GM19395 (cell line): ENCODE measurements around the gene DCAF5.
"Not testable (repeated sequence)": the region's sequence is repeated elsewhere in the genome, so short reads cannot be mapped to it uniquely, and the experiment has no call there.

Experiments used
- ATAC-seq: cut with Tn5 transposase; IDR thresholded peaks from one replicate; pipeline ENCODE4 v1.9.1; 2021; ENCODE audit warnings: mild to moderate bottlenecking, moderate library complexity; ENCODE audit not compliant: unreplicated experiment

The DCAF5 gene

DNA sequence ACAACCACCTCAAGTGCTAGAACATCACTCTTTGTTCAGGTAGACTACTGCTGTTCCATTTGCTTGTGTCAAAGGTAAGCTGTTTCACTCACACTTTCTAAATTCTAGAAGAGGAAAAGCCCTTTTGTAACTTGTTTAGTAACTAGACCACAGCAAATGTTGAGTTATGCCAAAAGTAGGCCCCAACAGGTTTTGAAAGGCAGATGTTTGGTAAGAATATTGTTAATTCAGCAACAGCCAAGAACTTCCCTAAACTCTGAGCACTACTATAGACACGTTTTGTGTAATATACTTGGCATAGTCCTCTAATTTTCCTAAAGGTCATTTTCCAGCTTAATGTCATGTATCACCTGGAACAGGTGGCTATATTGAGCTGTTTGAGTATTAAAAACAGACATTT lies 79.0 kb downstream of the DCAF5 start:
- ATAC-seq = no peak

GRCh38 chr14:69073429-69073828 lies 79.5 kb downstream of the DCAF5 start:
- no peak for ATAC-seq

DNA sequence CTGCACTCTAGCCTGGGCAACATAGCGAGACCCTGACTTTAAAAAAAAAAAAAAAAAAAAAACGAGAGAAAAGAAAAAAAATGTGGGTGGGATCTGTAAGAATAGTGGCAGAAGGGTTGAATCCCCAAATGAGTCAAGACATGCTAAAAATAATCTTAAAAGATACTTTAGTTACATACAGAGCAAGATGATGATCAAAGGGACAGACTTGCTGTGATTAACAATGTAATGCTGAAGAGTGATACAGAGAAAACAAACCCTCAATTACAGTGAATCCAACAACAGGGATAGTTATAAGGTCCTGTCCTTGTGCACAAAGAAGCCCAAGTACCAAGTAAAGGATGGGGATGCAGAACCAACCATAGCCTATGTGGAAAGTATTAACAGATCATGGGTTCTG lies 80.3 kb downstream of the DCAF5 start:
- no peak for ATAC-seq

DNA sequence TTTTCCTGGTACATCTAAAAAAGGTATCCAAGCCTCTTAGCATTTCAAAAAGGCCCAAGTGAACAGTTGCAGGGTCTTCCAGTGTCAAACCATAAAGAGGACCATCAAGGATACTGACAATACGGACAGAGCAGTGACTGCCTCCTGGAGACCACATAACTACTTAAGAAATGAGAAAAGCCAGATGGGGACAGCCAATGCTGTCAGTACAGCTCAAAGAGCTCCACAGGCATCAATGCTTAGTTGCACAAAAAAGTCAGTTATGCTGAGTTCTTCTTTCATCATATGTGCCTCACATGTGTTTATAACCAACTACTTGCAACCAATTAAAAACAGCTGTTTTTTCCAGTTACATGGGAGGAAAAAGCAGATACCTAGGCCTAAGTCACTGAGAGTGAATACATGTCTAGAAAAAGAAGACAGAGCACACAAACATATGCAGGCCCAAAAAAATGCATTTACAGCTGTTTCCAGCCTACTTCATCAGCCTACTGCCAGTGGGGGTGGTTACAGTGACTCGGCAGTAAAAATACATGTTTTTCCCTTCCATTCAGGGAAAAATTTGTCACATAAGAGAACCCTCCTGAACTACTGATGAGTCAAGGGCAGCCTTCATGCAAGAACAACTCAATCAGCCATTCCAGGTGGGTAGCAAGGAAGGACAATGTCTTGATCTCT lies 84.0 kb downstream of the DCAF5 start:
- ATAC-seq = no peak

GRCh38 chr14:69066396-69067171 lies 86.3 kb downstream of the DCAF5 start:
- ATAC-seq = peak; percentile 52

DNA sequence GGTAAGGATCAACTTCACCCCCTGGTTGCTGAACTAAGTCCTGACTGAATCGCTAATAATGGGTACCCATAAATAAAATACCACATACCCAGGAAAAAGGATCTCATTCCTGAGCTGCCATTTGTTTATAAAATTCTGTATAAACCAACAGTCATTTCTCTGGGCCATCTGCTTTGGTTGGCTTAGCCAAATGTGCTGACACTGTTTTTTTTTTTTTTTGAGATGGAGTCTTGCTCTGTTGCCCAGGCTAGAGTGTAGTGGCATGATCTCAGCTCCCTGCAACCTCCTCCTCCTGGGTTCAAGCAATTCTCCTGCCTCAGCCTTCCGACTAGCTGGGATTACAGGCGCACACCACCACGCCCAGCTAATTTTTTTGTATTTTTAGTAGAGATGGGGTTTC lies 87.0 kb downstream of the DCAF5 start:
- ATAC-seq = not testable (repeated sequence)

DNA sequence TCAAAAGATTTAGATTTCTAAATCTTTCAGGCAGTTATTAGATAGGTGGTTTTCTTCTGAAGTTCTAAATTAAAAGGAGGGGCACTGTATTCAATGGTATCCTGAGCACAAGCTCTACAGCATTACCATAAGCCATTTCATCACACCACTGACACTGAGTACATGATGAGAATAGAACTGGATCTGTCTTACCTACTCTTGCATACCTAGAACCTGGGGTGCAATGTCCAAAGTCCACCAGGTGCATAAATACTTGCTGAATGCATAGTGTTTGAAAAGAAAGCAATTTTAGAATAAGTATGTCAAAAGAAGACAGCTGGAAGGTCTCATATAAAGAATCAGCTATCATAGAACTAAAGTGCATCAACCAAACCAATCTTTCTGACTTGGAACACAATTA lies 88.3 kb downstream of the DCAF5 start:
- no peak for ATAC-seq

DNA sequence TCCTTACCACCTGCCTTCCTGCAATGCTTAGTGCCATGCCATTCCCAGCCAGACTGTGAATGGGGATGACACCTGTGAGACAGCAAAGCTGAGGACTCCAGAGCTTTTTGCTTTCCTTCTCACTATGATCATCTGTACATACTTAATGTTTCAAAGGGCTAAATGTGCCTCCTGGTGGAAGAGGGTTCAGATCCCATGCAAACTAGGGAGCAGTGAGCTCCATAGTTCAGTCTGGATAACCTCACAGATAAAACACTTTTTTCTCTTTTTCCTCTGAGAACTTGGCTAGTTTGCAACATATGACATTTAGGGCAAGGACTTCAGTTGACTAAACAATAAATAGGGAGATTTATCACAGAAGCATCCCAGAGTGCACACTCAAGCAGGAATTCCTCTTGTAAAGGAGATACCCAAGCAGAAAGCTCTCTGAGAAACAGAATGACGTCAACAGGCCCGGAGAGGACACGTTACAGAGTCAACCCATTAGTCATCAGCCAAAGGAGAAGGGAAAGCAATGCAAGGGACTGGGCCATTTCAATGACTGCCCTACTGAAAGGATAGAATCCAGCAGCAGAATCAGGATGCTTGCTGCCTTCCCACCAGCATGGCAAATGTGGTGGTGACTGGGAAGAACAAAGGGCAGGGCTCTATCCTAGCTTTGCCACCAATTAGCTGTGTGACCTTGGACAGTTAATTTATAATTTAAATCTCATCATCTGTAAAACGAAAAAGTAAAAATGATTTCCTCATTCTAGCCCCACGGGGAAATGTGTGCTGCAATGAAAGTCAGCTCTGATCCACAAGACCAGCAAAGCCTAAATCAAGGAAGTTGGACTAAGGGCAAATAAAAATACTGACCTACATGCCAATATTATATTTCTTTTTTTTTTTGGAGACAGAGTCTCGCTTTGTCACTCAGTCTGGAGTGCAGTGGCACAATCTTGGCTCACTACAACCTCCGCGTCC lies 93.0 kb downstream of the DCAF5 start:
- ATAC-seq = no peak

- ATAC-seq = no peak
These were observed 96.7 kb downstream of the DCAF5 start for GRCh38 chr14:69055999-69056788.

DNA sequence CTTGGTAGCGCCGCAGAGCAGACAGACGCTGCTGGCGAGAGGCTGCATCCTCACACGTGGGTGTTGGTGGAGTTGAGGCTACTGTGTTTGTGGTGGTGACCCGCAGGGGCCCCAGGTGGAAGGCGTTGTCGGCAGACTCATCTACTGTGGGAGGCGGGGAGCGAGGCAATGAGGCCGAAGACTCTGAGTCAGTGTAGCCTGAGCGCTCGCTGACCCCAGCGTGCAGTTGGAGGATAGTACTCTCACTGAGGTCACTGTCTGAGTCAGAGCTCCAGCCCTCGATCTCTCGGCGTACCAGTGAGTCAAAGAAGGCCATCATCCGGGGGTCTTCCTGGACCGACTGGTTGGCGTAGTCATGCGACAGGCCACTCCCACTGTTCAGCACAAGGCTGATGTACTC lies 97.8 kb downstream of the DCAF5 start:
- no peak for ATAC-seq

DNA sequence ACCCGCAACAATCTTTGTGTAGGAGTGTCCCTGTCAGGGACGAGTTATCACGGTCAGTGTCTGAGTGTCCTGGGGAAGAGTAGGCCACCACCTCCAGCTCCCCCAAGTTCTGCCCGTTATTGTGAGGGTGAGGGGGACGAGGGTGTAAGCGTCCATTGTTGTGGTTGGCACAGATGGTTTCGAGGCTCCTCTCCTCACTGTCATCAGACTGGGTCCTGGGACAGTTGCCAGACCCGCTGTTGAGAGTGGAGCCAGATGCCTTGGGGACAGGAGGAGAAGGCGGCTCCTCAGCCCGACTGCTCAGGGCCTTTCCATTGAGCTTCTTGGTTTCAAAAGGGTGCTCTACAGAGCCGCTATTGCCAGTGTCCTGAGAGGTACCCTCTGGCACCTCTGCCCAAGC lies 98.9 kb downstream of the DCAF5 start:
- no peak for ATAC-seq

GRCh38 chr14:69052181-69052601 lies 100.7 kb downstream of the DCAF5 start:
- no peak for ATAC-seq

- ATAC-seq = no peak
These were observed 102.4 kb downstream of the DCAF5 start for GRCh38 chr14:69050240-69051184.

DNA sequence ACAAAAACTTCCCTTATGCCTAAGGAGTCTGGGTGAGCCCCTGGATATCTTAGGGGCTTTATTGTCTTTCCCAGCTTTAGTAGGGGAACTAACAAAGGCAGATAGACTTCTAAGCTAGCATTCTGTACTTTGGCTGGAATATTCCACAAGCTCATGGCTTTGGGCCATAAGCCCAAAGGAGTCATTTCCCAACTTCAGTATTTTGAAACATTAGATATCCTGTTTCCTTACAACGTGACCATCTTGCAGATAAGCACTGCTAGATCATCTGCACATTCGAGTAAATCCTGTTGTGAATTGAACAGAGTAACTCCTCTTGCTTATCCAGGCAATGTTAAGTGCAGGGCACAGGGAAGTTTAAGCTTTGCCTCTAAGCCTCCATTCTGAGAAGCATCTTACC lies 103.2 kb downstream of the DCAF5 start:
- ATAC-seq = no peak

GRCh38 chr14:69048456-69048855 lies 104.5 kb downstream of the DCAF5 start:
- no peak for ATAC-seq

- no peak for ATAC-seq
These were observed 105.7 kb downstream of the DCAF5 start for GRCh38 chr14:69047255-69047654.

DNA sequence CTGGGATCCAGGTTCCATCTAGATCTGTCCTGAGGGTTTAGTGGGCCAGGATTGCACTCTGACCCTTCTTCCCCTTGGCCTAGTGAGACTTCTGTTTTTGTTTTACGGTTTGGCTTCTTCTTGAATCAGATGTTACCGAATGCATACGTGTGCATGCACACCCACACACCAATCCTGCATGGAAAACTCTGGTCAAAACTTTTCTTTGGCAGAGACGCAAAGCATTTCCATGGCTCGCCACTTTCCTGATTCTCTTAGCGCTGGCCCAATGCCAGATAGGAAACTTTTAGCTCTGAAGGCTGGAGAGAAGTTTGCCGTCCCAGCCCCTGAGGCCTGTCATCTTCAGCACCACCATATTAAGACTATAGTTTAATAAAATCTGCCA lies 106.5 kb downstream of the DCAF5 start:
- ATAC-seq = no peak

GRCh38 chr14:69045857-69046475 lies 107.0 kb downstream of the DCAF5 start:
- ATAC-seq = no peak

DNA sequence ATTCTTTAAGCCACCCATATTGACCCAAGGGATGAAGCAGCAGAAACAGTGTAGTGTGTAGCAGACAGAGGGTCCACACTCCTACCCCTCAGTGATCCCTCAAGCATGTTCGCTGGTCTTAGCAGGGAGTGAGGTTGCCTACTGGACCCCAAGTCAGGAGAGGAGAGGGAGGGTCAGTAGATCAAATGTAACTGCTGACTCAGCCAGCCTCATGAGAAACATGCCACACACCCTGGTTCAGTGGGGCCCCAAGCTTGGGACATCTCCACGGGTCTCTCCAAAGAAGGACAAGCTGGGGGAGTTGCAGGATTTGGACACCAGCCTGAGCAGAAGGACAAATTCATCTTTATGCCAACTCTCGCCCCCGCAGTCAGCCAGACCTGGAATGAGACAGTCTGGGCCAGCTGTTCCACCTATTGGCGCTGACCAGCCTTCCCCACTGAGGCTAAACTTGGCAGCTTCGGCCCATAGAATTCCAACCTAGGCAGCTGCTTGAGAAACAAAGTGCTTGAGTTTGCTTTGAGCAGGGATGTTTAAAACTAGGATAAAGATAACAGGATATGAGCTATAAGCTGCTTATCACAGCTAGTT lies 107.9 kb downstream of the DCAF5 start:
- ATAC-seq = no peak
